DND-41 (cell line): Measurements from ENCODE around the gene RTP2.

Experiments
- ATAC-seq: fragments of 200-7000 bp; cut with Tn5 transposase; 3 replicates; pipeline ENCODE4 v1.9.1; 2021; ENCODE audit warnings: low read depth; ENCODE audit not compliant: insufficient read depth
- DNase-seq: peaks from one replicate; pipeline ENCODE4 v3.0.0-alpha.2; 2020
- H2AFZ ChIP-seq: 2 replicates; pipeline ENCODE4 v1.6.0; 2012; ENCODE audit warnings: low read depth, low read length
- H3K27ac ChIP-seq: 2 replicates; pipeline ENCODE4 v1.5.1; 2012; ENCODE audit warnings: low read length, inconsistent platforms
- H3K27me3 ChIP-seq: fragments of 200-600 bp; sonication (generic); 2 replicates; pipeline ENCODE4 v1.6.0; 2012; ENCODE audit warnings: low read length, mild to moderate bottlenecking, inconsistent platforms; ENCODE audit not compliant: insufficient read depth, poor library complexity
- H3K36me3 ChIP-seq: 2 replicates; pipeline ENCODE4 v1.5.1; 2012; ENCODE audit warnings: low read length, inconsistent platforms; ENCODE audit not compliant: insufficient read depth
- H3K4me1 ChIP-seq: 2 replicates; pipeline ENCODE4 v1.5.1; 2012; ENCODE audit warnings: mild to moderate bottlenecking, low read length; ENCODE audit not compliant: insufficient read depth
- H3K4me2 ChIP-seq: 2 replicates; pipeline ENCODE4 v1.6.0; 2012; ENCODE audit warnings: mild to moderate bottlenecking, moderate library complexity, low read length, inconsistent platforms; ENCODE audit not compliant: insufficient read depth
- H3K4me3 ChIP-seq, 2 experiments: fragments of 200-600 bp in 1 of 2; shearing (Covaris generic) in 1 of 2; 2 replicates each; pipeline ENCODE4 v1.5.1; 2012 to 2016; ENCODE audit warnings: inconsistent platforms in 2 of 2, low read length in 2 of 2, mild to moderate bottlenecking in 2 of 2, low read depth in 1 of 2, moderate library complexity in 1 of 2
- H3K79me2 ChIP-seq: 2 replicates; pipeline ENCODE4 v1.6.0; 2012; ENCODE audit warnings: low read length, inconsistent platforms; ENCODE audit not compliant: insufficient read depth
- H3K9ac ChIP-seq: 2 replicates; pipeline ENCODE4 v1.6.0; 2012; ENCODE audit warnings: low read depth, mild to moderate bottlenecking, inconsistent platforms, low read length, moderate library complexity
- H3K9me3 ChIP-seq: 2 replicates; pipeline ENCODE4 v1.5.1; 2012; ENCODE audit warnings: low read length, moderate library complexity, mild to moderate bottlenecking, inconsistent platforms; ENCODE audit not compliant: insufficient read depth, severe bottlenecking
- H4K20me1 ChIP-seq: 2 replicates; pipeline ENCODE4 v1.6.0; 2012; ENCODE audit warnings: low read length; ENCODE audit not compliant: insufficient read depth
- EZH2 ChIP-seq: IDR thresholded peaks from 3 replicates; pipeline ENCODE4 v1.6.1; 2012; ENCODE audit warnings: borderline replicate concordance, low read depth, mild to moderate bottlenecking, moderate library complexity, low read length, inconsistent platforms; ENCODE audit not compliant: severe bottlenecking
- TF ChIP-seq, protein P1 (sequence below): IDR thresholded peaks from 2 replicates; pipeline ENCODE4 v1.5.1; 2012; ENCODE audit warnings: borderline replicate concordance, low read length, moderate library complexity, mild to moderate bottlenecking; ENCODE audit not compliant: poor library complexity, severe bottlenecking; ENCODE audit errors: extremely low read depth

The RTP2 gene

DNA sequence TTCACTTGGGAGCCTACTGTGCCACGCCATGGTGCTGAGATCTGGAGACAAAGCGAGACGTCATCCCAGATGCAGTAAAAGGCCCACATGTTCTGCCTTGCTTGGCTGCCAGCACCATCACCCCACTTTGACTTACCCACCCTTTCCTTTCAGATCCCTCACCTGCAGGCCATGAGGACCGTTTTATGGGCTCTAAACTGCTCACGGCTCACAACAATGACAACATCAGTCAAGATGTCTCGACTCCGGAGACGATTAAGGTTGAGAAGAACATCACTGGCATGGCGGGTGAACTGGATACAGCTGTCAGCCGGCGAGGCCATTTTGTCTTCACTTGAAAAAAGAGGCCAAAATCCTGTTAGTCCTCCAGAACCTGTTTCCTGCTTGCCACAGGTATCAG, 31.0 kb upstream of the RTP2 start:
- Histone ChIP-seq H3K27ac (no peak overlapping the region), H3K4me2 (no peak overlapping the region), H4K20me1 (no peaks in the 10 kb centered on the region), H3K9me3 (no peaks in the 10 kb centered on the region), H3K36me3 (peaks cover 34% of the 10 kb centered on the region), H2AFZ (no peak overlapping the region), H3K4me1 (peaks cover 17% of the 10 kb centered on the region), H3K27me3 (no peaks in the 10 kb centered on the region), H3K9ac (no peak overlapping the region), H3K79me2 (no peaks in the 10 kb centered on the region), H3K4me3 (no peak overlapping the region)
- ATAC-seq (no peak), DNase-seq (no peak)
- TF ChIP-seq, protein P1, sequence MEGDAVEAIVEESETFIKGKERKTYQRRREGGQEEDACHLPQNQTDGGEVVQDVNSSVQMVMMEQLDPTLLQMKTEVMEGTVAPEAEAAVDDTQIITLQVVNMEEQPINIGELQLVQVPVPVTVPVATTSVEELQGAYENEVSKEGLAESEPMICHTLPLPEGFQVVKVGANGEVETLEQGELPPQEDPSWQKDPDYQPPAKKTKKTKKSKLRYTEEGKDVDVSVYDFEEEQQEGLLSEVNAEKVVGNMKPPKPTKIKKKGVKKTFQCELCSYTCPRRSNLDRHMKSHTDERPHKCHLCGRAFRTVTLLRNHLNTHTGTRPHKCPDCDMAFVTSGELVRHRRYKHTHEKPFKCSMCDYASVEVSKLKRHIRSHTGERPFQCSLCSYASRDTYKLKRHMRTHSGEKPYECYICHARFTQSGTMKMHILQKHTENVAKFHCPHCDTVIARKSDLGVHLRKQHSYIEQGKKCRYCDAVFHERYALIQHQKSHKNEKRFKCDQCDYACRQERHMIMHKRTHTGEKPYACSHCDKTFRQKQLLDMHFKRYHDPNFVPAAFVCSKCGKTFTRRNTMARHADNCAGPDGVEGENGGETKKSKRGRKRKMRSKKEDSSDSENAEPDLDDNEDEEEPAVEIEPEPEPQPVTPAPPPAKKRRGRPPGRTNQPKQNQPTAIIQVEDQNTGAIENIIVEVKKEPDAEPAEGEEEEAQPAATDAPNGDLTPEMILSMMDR: no peak
- TF ChIP-seq EZH2: no peak

DNA sequence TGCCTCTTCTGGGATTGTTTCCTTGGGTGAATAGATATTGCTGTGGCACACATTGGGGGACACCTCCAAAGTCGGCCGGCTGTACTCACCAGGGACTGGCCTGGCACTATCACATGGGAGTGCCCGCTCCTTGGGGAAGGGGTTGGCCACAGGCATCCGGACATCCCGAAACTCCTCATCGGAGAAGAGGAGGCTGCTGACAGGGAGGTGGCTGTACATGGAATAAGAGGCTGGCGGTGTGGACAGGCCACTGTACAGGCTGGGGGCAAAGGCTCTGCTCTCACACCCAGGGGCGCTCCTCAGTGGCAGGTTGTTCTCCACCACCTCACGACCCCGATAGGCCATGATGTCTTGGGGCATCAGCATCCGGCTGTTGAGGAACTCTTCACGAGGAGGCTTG, 27.2 kb upstream of the RTP2 start:
- Histone ChIP-seq H3K9me3 (no peaks in the 10 kb centered on the region), H3K4me2 (no peak overlapping the region), H4K20me1 (no peaks in the 10 kb centered on the region), H3K9ac (no peak overlapping the region), H3K4me1 (no peaks in the 10 kb centered on the region), H2AFZ (no peak overlapping the region), H3K4me3 (no peak overlapping the region), H3K27me3 (no peaks in the 10 kb centered on the region), H3K27ac (no peak overlapping the region), H3K36me3 (peaks cover 70% of the 10 kb centered on the region), H3K79me2 (no peaks in the 10 kb centered on the region)
- ATAC-seq (no peak), DNase-seq (no peak)
- no peak for TF ChIP-seq EZH2
- TF ChIP-seq, protein P1: no peak

- H3K79me2 ChIP-seq: no peaks in the 10 kb centered on the region
- no peak overlapping the region for H3K27ac ChIP-seq
- no peaks in the 10 kb centered on the region for H3K9me3 ChIP-seq
- H3K36me3 ChIP-seq: peaks cover 73% of the 10 kb centered on the region
- no peak for DNase-seq
- H3K4me3 ChIP-seq: no peak overlapping the region
- H4K20me1 ChIP-seq: no peaks in the 10 kb centered on the region
- H3K9ac ChIP-seq: no peak overlapping the region
- ATAC-seq: no peak
- no peaks in the 10 kb centered on the region for H3K27me3 ChIP-seq
- no peaks in the 10 kb centered on the region for H3K4me1 ChIP-seq
- no peak overlapping the region for H2AFZ ChIP-seq
- TF ChIP-seq EZH2: no peak
- TF ChIP-seq, protein P1: no peak
- no peak overlapping the region for H3K4me2 ChIP-seq
Observed at GRCh38 chr3:187728940-187729583, 26.7 kb upstream of the RTP2 start.

DNA sequence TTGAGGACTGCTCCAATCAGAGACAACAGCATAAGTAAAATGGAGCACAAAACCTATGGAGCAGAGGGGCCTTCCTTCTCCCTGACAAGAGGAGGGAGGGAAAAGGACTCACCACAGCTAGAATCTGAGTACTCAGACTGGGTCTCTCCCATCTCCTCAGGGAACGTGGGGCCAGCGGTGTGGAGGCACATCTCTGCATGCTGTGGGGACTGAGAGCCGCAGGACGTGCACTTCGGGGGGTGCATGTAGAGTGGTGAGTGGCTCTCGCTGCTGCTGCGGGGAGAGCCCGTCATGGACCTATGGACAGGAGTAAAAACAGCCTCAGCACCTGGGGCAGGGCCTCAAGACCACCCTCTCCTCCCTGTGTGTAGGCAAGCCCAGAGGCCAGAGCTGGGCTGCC, 25.9 kb upstream of the RTP2 start:
- Histone ChIP-seq H3K4me2 (no peak overlapping the region), H3K27ac (no peak overlapping the region), H2AFZ (no peak overlapping the region), H3K36me3 (peaks cover 77% of the 10 kb centered on the region), H3K79me2 (no peaks in the 10 kb centered on the region), H3K9ac (no peak overlapping the region), H3K4me3 (no peak overlapping the region), H3K9me3 (no peaks in the 10 kb centered on the region), H3K4me1 (no peaks in the 10 kb centered on the region), H3K27me3 (no peaks in the 10 kb centered on the region), H4K20me1 (no peaks in the 10 kb centered on the region)
- ATAC-seq (no peak), DNase-seq (no peak)
- no peak for TF ChIP-seq EZH2
- TF ChIP-seq, protein P1: no peak
